GM12878 (cell line): Measurements from ENCODE around the gene PPP1R9B. TPM values are rescaled to one million over a fixed set of nuclear protein-coding genes. Genes with fewer than 3 reads are reported as not detected.

ENCODE experiments used
- ATF3 ChIP-seq: IDR thresholded peaks from 2 replicates; pipeline ENCODE4 v1.6.1; 2011; ENCODE audit warnings: low read depth, mild to moderate bottlenecking, low read length, moderate library complexity, borderline replicate concordance; ENCODE audit errors: extremely low read depth
- CBX3 ChIP-seq: fragments of 200-600 bp; sonication (generic); IDR thresholded peaks from 2 replicates; pipeline ENCODE4 v1.6.1; 2016; ENCODE audit warnings: low read depth, borderline replicate concordance
- CHD2 ChIP-seq: IDR thresholded peaks from 2 replicates; pipeline ENCODE4 v1.6.1; 2011; ENCODE audit warnings: low read depth, low read length, improper control_type of control experiment, borderline replicate concordance
- CREM ChIP-seq: IDR thresholded peaks from 2 replicates; pipeline ENCODE4 v1.6.1; 2014; ENCODE audit warnings: antibody characterized with exemption, low read depth
- EGR1 ChIP-seq, 2 experiments: IDR thresholded peaks; 1 replicate in 1 of 2; 2 replicates in 1 of 2; pipeline ENCODE4 v1.6.1; 2011 to 2012; ENCODE audit warnings: low read depth in 2 of 2, low read length in 2 of 2, borderline replicate concordance in 1 of 2, mild to moderate bottlenecking in 1 of 2, moderate library complexity in 1 of 2
- HDAC2 ChIP-seq: fragments of 200-600 bp; sonication (generic); IDR thresholded peaks from 2 replicates; pipeline ENCODE4 v1.6.1; 2017
- HSF1 ChIP-seq: fragments of 150-350 bp; IDR thresholded peaks from 2 replicates; pipeline ENCODE4 v1.6.1; 2014; ENCODE audit warnings: mild to moderate bottlenecking, low read depth, low read length
- IKZF1 ChIP-seq: fragments of 450-650 bp; conservative IDR thresholded peaks from 2 replicates; pipeline ENCODE4 v1.6.1; 2017; ENCODE audit warnings: antibody characterized with exemption, mild to moderate bottlenecking
- MEF2A ChIP-seq: IDR thresholded peaks from 2 replicates; pipeline ENCODE4 v1.6.1; 2011; ENCODE audit warnings: low read depth, mild to moderate bottlenecking, low read length, moderate library complexity; ENCODE audit not compliant: insufficient read depth
- POLR2A ChIP-seq: IDR thresholded peaks from 2 replicates; pipeline ENCODE4 v1.6.1; 2011; ENCODE audit warnings: low read depth, mild to moderate bottlenecking, low read length
- POLR2AphosphoS2 ChIP-seq: IDR thresholded peaks from 2 replicates; pipeline ENCODE4 v1.6.1; 2011; ENCODE audit warnings: low read depth, mild to moderate bottlenecking, low read length, improper control_type of control experiment, moderate library complexity
- POU2F2 ChIP-seq: IDR thresholded peaks from 3 replicates; pipeline ENCODE4 v1.6.1; 2011; ENCODE audit warnings: low read depth, mild to moderate bottlenecking, low read length, borderline replicate concordance
- PRDM15 ChIP-seq: fragments of 450-650 bp; formaldehyde crosslinking; IDR thresholded peaks from 2 replicates; pipeline ENCODE4 v1.4.0; 2020; ENCODE audit warnings: mild to moderate bottlenecking, moderate library complexity
- RUNX3 ChIP-seq: IDR thresholded peaks from 2 replicates; pipeline ENCODE4 v1.6.1; 2012; ENCODE audit warnings: low read length, inconsistent platforms
- SIN3A ChIP-seq: IDR thresholded peaks from 2 replicates; pipeline ENCODE4 v1.6.1; 2012; ENCODE audit warnings: low read depth, low read length, improper control_type of control experiment
- SMAD5 ChIP-seq: IDR thresholded peaks from 2 replicates; pipeline ENCODE4 v1.6.1; 2016; ENCODE audit warnings: antibody characterized with exemption, low read depth
- SMARCA5 ChIP-seq: fragments of 450-650 bp; IDR thresholded peaks from 2 replicates; pipeline ENCODE4 v1.6.1; 2017; ENCODE audit warnings: mild to moderate bottlenecking
- SUPT20H ChIP-seq: IDR thresholded peaks from 2 replicates; pipeline ENCODE4 v1.6.1; 2011; ENCODE audit warnings: low read depth, mild to moderate bottlenecking, low read length, moderate library complexity, borderline replicate concordance; ENCODE audit not compliant: control insufficient read depth
- TCF12 ChIP-seq: IDR thresholded peaks from 2 replicates; pipeline ENCODE4 v1.6.1; 2011; ENCODE audit warnings: low read depth, mild to moderate bottlenecking, low read length
- ZBTB40 ChIP-seq: fragments of 450-650 bp; IDR thresholded peaks from 2 replicates; pipeline ENCODE4 v1.6.1; 2016; ENCODE audit warnings: mild to moderate bottlenecking, moderate library complexity, borderline replicate concordance
- ZNF274 ChIP-seq: IDR thresholded peaks from one replicate; pipeline ENCODE4 v1.8.0; 2011; ENCODE audit not compliant: insufficient read length, insufficient read depth
- ZZZ3 ChIP-seq: IDR thresholded peaks from 2 replicates; pipeline ENCODE4 v1.6.1; 2011; ENCODE audit warnings: low read depth; ENCODE audit not compliant: control insufficient read depth, insufficient read length
- polyA plus RNA-seq, 11 experiments: library from polyadenylated mRNA; depleted of rRNA in 4 of 11; unstranded in 6 of 11; stranded (reverse) in 5 of 11; fragments of >200 nt; fragmentation: Nextera tagmentation in 4 of 11; fragmentation: Illumina TruSeq in 1 of 11; extraction: Ambion mirVana in 4 of 11; extraction: Trizol in 1 of 11; gene quantifications; 1 replicate in 1 of 11; 2 replicates in 10 of 11; pipeline versions ENCODE4 v1.2.1 to v1.2.3, GENCODE V29; 2011 to 2016; ENCODE audit warnings: inconsistent platforms in 2 of 11, missing spikeins in 2 of 11, low read depth in 1 of 11
- total RNA-seq, 4 experiments: library from RNA; depleted of rRNA in 3 of 4; stranded (reverse); fragments of >200 nt in 3 of 4; fragmentation: Illumina TruSeq in 1 of 4; extraction: Trizol in 1 of 4; gene quantifications; 2 replicates each; pipeline versions ENCODE4 v1.2.1 to v1.2.3, GENCODE V29; 2013 to 2021

Gene PPP1R9B
- total and polyA plus RNA-seq, 10 of the 15 experiments (the other 5 are each of a cell fraction or from before 2014, with no cell fraction given) = 0.20 to 107 (median 37.5) TPM

- TF ChIP-seq ZBTB40 (no peak), HDAC2 (no peak), IKZF1 (peak; percentile 39; the same call in 1 of the 2 replicates), SMAD5 (no peak), PRDM15 (CRISPR knock-in tag) (no peak), CBX3 (no peak), EGR1 (IDR thresholded peaks at IDR 0.05; ENCODE audit: borderline replicate concordance in 1 of 2, low read depth in 2 of 2, low read length in 2 of 2) (no peak), CREM (peak; percentile 12; the same call in 1 of the 2 replicates), ZZZ3 (no peak), RUNX3 (no peak), ATF3 (no peak), POLR2A (peak; percentile 9; the same call in 1 of the 2 replicates), SIN3A (no peak), SUPT20H (no peak), CHD2 (no peak), POU2F2 (no peak), ZNF274 (no peak), SMARCA5 (no peak), MEF2A (no peak), TCF12 (no peak), POLR2AphosphoS2 (no peak), HSF1 (no peak)
Observed at GRCh38 chr17:50146927-50147665, 3.4 kb downstream of the PPP1R9B start (continued).
